GM19025 (cell line): ENCODE data around the gene MEF2C.
A peak's percentile ranks its signal among the peaks of the same experiment; 100 is the strongest.
"Not testable (repeated sequence)": the region's sequence is repeated elsewhere in the genome, so short reads cannot be mapped to it uniquely, and the experiment has no call there.

Experiments used
- ATAC-seq: cut with Tn5 transposase; IDR thresholded peaks from one replicate; pipeline ENCODE4 v1.9.1; 2021; ENCODE audit warnings: mild to moderate bottlenecking, low read depth, moderate library complexity; ENCODE audit not compliant: unreplicated experiment

The MEF2C gene

GRCh38 chr5:88883059-88883835 is at the start of gene MEF2C:
TSS of gene MEF2C (minus strand) at chr5:88883184. CDS start at chr5:88823788, 59,396 bp downstream.
- peak; percentile 32 for ATAC-seq

GRCh38 chr5:88932541-88932940 is 49.6 kb upstream of the MEF2C start:
- ATAC-seq: no peak

GRCh38 chr5:88930335-88930734 is 47.4 kb upstream of the MEF2C start:
- no peak for ATAC-seq

- ATAC-seq: no peak
Measured at GRCh38 chr5:88929385-88929784, 46.4 kb upstream of the MEF2C start.

- no peak for ATAC-seq
Measured at GRCh38 chr5:88926774-88927173, 43.8 kb upstream of the MEF2C start.

GRCh38 chr5:88925692-88926490 is 42.9 kb upstream of the MEF2C start:
- ATAC-seq: no peak

GRCh38 chr5:88924330-88924657 is 41.3 kb upstream of the MEF2C start:
- no peak for ATAC-seq

- ATAC-seq: no peak
Measured at GRCh38 chr5:88923623-88924329, 40.8 kb upstream of the MEF2C start.

- not testable (repeated sequence) for ATAC-seq
Measured at GRCh38 chr5:88912743-88913142, 29.8 kb upstream of the MEF2C start.

- not testable (repeated sequence) for ATAC-seq
Measured at GRCh38 chr5:88911059-88911572, 28.1 kb upstream of the MEF2C start.

GRCh38 chr5:88904478-88904877 is 21.5 kb upstream of the MEF2C start:
- ATAC-seq: not testable (repeated sequence)

GRCh38 chr5:88903966-88904365 is 21.0 kb upstream of the MEF2C start:
- not testable (repeated sequence) for ATAC-seq

- ATAC-seq: not testable (repeated sequence)
Measured at GRCh38 chr5:88901077-88901476, 18.1 kb upstream of the MEF2C start.

- ATAC-seq: no peak
Measured at GRCh38 chr5:88899096-88899737, 16.2 kb upstream of the MEF2C start.

- no peak for ATAC-seq
Measured at GRCh38 chr5:88897748-88898147, 14.8 kb upstream of the MEF2C start.

- no peak for ATAC-seq
Measured at GRCh38 chr5:88895681-88896501, 12.9 kb upstream of the MEF2C start.

GRCh38 chr5:88892669-88893068 is 9.7 kb upstream of the MEF2C start:
- no peak for ATAC-seq

- ATAC-seq: no peak
Measured at GRCh38 chr5:88890070-88890781, 7.2 kb upstream of the MEF2C start.
